HG03432 (cell line): Measurements from ENCODE around the gene ZDHHC14.

Experiments
- ATAC-seq: cut with Tn5 transposase; IDR thresholded peaks from one replicate; pipeline ENCODE4 v1.9.1; 2021; ENCODE audit warnings: mild to moderate bottlenecking, moderate library complexity; ENCODE audit not compliant: unreplicated experiment

Gene ZDHHC14

GRCh38 chr6:157436944-157437336 lies 56.0 kb downstream of the ZDHHC14 start:
- ATAC-seq, result no peak

DNA sequence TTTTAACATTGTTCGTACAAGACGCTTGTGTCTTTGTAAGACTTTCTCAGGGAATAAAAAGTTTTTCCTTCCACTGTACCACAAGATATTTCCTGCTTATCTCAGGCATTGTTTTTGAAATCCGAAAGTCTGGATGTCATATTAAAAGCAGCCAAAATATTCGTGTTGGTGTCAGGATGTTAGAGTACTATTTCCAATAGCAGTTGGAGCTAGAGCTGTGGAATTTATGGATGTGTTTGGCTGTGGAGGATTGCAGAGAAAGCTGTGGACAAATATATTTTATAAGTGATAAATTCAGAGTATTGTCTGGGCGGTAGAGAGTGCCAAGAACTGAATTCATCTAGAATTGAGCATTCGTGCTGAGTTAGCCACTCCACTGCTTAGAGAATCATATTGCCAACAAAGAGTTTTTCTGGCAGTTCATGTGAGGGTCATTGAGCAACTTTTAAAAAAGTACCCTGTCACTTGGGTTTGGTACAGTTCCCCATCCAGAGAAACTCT lies 57.7 kb downstream of the ZDHHC14 start:
- no peak for ATAC-seq

GRCh38 chr6:157440171-157440570 lies 59.2 kb downstream of the ZDHHC14 start:
- no peak for ATAC-seq

DNA sequence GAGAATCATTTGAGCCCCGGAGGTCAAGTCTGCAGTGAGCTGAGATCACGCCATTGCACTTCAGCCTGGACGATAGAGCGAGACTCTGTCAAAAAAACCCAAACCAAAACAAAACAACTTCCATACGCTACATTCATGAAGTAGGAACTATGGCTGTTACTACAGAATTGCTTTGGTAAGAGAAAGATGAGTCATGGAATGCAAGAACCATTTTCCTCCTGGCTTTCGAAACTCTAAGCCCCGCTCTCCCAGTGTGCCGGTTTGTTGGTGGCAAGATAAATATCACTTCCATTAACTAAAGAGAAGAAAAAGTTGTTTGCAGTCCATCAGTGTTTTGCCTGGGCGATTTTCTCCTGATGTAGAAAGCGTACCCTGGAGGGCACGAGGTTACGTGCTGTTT lies 61.3 kb downstream of the ZDHHC14 start:
- no peak for ATAC-seq

- ATAC-seq, result peak; percentile 95
Measured at GRCh38 chr6:157443066-157443800, 62.2 kb downstream of the ZDHHC14 start.

DNA sequence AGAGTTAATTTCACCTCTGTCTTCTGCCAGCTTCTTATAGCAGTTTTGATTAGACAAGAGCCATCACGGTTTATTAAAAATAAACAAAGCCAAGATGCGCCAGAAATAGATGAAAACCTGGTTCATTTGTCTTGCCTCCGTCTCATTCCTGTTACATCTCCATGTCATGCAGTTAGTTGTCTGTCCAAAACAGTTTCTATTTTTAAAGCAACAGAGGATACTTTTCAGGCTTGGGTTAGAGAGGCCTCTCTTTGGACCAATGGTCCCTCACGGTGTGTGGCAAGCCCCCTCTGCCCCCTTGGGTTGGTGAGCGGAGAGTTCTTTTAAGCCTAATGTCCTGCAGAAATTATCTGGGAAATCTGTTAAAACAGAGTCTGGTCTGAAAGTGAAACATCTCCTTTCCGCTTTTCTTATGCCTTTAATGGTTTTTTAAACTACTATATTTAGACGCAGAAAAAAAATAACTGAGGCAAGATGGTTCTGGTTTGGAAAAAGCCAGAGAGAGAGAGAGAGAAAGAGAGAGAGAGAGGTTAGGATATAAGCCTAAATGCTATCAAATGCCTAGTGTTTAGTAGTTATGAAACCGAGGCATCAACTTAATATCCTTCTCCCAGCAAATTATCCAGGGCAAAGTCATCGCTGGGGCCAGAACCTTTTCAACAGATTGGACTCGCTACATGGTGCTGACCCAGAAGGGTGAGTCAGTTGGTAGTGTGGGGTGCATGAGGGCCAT lies 64.5 kb downstream of the ZDHHC14 start:
- ATAC-seq, result no peak

DNA sequence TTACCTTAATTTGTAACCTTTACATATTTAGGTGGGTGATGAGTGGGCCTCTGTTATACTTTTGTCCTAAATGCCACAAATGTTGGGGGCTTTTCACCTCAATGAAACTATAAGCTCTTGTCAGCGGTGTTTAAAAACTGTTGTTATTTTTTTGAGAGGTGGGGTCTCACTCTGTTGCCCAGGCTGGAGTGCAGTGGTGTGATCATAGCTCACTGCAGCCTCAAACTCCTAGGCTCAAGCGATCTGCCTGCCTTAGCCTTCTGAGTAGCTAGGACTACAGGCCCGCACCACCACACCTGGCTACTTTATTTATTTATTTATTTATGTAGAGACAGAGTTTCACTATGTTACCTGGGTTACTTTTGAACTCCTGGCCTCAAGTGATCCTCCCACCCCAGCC lies 66.7 kb downstream of the ZDHHC14 start:
- ATAC-seq, result no peak

DNA sequence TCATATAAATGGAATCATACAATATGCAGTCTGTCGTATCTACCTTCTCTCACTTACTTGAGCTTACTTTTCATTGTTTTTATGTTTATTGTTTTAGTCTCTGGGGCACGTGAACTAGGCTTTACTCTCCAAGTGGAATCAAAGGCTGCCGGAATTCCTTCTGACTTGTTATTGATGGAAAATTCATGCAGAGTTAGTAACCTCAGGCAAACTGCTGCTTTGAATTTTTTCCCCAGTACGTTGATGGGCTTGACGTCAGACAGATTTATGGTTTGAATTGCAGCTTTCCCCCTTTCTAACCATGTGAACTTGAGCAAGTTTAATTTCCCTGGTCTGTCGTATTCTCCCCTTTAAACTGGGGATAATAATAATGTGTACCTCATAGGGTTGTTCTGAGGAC lies 68.6 kb downstream of the ZDHHC14 start:
- ATAC-seq, result no peak

GRCh38 chr6:157450931-157451742 lies 70.1 kb downstream of the ZDHHC14 start:
- ATAC-seq, result no peak

DNA sequence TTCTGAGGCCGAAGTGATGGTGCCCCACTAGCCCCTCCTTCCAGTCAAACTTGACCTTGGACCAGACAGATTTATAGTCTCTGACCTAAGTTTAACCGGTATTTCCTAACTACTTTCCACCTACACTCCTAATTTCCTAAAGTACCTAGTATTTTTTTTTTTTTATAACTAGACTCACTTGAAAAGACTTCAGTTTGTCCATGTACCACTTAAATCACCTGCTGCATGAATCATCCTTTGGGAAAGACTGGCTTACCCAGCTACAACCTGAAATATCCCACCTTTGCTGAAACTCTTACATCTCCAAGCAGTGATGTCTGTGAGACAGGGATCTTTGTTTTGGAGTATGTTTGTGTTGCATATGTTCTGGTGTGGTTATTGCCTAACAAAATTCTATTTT lies 71.1 kb downstream of the ZDHHC14 start:
- no peak for ATAC-seq

- ATAC-seq, result no peak
Measured at GRCh38 chr6:157453131-157453530, 72.1 kb downstream of the ZDHHC14 start.

GRCh38 chr6:157453978-157454377 lies 73.0 kb downstream of the ZDHHC14 start:
- no peak for ATAC-seq

DNA sequence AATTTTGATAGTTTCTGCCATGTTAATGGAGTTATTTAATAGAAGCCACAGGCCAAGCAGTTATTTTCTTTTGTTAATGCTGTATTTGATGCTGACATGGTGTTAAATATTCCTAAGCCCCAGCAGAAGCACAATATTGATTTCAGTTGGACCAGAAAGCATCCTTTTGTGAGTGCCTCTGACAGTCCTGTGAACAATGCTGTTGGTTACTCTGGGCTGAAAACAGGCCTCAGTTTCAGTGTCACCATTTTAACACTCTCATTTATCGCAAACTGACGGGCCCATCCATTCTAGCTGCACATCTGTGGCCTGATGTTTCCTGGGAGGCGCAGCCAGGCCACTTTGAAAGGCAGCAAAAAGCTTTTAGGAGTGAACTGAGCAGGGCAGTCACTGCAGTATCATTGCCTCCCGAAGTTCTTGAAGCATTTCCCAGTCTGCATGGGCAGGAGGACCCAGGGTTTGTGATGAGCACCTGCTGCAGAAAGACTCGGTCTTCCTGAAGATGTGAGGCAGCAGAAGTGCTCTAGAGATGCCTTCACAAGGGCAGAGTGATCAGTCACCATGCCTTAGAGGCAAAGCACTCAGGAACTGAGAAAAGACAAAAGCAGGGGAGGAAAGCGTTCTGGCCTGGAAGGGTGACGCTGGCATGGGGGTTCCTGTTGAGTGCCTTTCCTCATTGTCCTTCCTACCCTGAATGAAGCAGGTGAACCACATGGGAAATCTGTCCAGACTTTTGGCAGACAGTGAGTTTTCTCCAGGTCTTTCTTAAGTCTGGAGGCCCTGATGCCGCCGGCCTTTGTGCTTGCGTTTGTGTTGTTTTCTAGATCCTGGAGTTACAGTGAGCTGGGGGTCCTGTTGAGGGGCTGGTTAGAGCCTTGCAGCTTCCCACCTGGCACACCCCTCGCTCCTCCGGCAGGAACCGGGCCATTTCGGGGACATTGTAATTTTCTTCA lies 74.0 kb downstream of the ZDHHC14 start:
- ATAC-seq, result no peak

DNA sequence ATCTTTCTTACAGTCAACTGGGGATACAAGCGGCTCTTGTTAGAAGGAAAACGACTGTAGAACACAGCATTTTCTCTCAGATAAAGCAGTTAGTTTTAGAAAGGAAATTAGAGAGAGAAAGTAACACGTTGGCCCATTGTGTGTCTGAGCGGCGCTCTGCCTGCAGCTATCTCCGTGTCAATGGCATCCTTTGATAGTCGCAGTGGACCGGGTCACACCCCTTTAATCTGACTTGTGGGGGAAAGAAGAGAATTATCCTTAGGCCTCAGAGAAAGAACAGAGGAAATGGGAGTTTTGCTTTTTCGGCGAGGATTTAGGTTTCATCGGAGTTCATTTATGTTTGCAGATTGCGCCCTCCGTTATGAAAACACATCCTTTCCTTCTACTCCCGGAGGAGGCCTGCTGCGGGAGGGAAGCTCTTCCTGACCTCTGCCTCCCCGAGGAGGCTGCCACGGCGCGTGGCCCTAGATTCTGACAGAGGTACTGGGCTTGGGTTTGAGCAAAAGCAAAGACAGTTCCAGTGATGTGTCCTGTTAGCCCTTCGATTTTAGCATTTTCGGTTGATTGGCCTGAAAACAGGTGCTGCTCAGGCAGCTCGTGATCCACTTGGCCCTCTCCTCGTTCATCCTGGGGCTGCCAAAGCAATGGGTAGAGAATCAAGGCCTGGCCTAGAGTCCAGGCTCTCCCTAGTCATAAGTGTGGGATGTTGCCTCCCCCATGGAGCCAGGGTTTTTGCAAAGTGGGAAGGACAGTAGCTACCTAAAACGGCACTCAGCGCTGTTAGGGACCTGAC lies 74.9 kb downstream of the ZDHHC14 start:
- ATAC-seq, result no peak

DNA sequence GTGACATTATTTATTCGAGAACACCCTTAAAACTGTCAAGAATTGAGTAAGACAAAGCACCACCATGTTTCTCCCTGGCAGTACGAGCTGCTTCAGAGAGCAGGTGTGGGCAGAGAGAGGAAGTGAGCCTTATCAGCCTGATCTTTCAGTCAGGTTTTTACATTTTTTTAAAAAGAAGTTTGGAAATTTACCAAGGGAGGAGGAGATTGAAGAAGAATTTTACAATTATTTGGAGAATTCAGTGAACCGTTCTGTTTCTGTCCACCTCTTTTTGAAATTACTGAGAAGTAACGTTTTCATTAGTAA lies 75.5 kb downstream of the ZDHHC14 start:
- ATAC-seq, result peak; percentile 52

DNA sequence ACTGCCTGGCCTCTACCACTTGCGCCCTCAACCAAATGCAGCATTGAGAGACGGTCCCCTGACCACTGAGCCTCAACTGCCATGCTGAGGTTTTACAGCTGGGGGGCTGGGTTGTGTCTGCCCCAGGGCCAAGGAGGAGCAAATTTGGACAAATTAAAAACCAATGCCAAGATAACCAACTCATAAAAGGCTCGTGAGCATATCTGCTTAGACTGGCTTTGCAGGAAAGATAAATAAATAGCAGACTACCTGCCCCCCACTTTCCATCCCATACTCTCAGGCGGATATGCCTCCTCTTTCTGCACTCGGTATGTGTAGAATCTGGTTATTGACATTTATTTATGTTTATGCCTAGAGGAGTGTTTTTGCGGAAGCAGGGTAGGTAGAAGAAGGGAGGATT lies 76.8 kb downstream of the ZDHHC14 start:
- ATAC-seq, result no peak

- no peak for ATAC-seq
Measured at GRCh38 chr6:157459327-157459726, 78.3 kb downstream of the ZDHHC14 start.

DNA sequence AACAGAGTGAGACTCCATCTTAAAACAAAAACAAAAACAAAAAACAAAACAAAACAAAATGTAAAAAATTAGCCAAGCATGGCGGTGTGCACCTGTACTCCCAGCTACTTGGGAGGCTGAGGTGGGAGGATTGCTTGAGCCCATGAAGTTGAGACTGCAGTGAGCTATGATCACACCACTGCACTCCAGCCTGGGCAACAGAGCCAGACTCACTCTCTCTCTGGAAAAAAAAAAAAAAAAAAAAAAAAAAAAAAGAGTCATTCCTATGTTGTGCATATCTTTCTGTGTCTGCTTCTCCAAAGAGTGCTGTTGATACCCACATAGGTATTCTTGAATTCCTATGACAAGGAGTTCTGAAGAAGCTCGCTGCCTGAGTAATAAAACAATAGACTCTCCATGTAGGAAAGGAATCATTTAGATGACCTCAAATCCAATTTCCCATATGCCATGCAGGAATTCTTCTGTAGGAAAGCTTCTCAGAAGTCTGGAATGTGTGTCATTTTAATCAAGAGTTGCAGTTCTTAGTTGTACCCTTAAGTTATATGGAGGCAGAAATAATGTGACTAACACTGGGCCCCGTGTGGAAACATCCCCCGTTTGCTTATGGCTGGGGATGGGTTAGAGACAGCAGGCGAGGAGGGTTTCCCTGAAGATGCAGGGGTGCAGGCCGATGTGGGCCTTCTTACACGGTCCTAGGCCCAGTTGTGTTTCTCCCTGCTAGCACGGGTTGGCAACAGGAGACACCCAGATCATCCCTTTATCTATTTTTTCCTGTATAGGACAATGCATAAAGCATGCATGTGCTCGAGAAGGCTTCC lies 79.4 kb downstream of the ZDHHC14 start:
- ATAC-seq, result peak; percentile 3
